Prostate gland (tissue), 2 donors: Measurements from ENCODE around the gene ACBD3.

Source experiments
- POLR2A ChIP-seq: fragments of 450-650 bp; IDR thresholded peaks from one replicate; pipeline ENCODE4 v1.6.1; 2016; ENCODE audit warnings: antibody characterized with exemption, mild to moderate bottlenecking
- POLR2AphosphoS5 ChIP-seq: sonication (generic); formaldehyde crosslinking; IDR thresholded peaks from one replicate; pipeline ENCODE4 v1.6.1; 2017; ENCODE audit warnings: antibody characterized with exemption
- TF ChIP-seq, protein P1 (sequence below), 4 experiments: fragments of 200-600 bp in 2 of 4; fragments of 450-650 bp in 2 of 4; sonication (generic) in 2 of 4; IDR thresholded peaks; 1 replicate in 3 of 4; 2 replicates in 1 of 4; pipeline ENCODE4 v1.5.1; 2016 to 2019; ENCODE audit warnings: antibody characterized with exemption in 4 of 4, mild to moderate bottlenecking in 2 of 4, moderate library complexity in 2 of 4

DNA sequence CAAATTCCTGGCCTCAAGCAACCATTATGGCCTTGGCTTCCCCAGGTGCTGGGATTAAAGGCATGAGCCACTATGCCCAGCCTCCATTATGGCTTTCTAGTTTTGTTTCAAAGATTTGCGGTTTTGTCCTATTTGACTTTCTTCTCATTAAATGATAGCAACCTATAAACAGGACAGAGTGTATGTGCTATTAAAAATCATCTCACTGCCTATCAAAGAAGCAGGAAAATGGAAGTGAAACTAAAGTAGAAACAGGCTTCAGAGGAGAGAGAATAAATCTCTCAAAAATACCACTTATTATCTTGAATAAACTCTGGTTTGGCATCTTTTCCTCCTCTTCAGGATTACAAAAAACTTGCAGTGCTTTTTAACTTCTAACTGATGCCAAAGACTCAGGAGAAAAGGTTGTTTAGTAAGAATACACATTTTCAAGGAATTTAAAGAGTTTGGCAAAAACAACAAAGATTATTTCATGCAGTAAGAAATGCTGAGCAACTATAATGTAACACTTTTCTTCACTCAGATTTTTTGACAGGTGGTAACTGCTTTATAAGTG lies 28.7 kb downstream of the ACBD3 start:
- TF ChIP-seq, protein P1, sequence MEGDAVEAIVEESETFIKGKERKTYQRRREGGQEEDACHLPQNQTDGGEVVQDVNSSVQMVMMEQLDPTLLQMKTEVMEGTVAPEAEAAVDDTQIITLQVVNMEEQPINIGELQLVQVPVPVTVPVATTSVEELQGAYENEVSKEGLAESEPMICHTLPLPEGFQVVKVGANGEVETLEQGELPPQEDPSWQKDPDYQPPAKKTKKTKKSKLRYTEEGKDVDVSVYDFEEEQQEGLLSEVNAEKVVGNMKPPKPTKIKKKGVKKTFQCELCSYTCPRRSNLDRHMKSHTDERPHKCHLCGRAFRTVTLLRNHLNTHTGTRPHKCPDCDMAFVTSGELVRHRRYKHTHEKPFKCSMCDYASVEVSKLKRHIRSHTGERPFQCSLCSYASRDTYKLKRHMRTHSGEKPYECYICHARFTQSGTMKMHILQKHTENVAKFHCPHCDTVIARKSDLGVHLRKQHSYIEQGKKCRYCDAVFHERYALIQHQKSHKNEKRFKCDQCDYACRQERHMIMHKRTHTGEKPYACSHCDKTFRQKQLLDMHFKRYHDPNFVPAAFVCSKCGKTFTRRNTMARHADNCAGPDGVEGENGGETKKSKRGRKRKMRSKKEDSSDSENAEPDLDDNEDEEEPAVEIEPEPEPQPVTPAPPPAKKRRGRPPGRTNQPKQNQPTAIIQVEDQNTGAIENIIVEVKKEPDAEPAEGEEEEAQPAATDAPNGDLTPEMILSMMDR (IDR thresholded peaks at IDR 0.05): no peak
- TF ChIP-seq POLR2AphosphoS5 (no peak), POLR2A (no peak)
